Heart right ventricle (tissue), 16 donors: ENCODE data around the gene PLCG1. TPM values are rescaled to one million over a fixed set of nuclear protein-coding genes. Genes with fewer than 3 reads are reported as not detected.

Experiments used
- ATAC-seq, 8 donors: fragments of 200-7000 bp; cut with Tn5 transposase; one replicate each; pipeline ENCODE4 v1.9.1; 2020; ENCODE audit warnings: mild to moderate bottlenecking in 8 of 8, moderate library complexity in 8 of 8, moderate number of reproducible peaks in 1 of 8
- DNase-seq, 2 donors: peaks; one replicate each; pipeline ENCODE4 v3.0.0-alpha.2; 2020
- H3K27ac ChIP-seq, 10 donors: fragments of 200-600 bp; sonication (generic) in 2 of 10; one replicate each; pipeline versions ENCODE4 v1.5.0 to v1.8.0; 2020 to 2022; ENCODE audit warnings: mild to moderate bottlenecking in 3 of 10
- H3K27me3 ChIP-seq, 7 donors: fragments of 200-600 bp; one replicate each; pipeline ENCODE4 v1.8.0; 2021 to 2022; ENCODE audit warnings: mild to moderate bottlenecking in 2 of 7
- H3K36me3 ChIP-seq, 9 donors: fragments of 200-600 bp; sonication (generic) in 1 of 9; one replicate each; pipeline versions ENCODE4 v1.5.0 to v1.8.0; 2020 to 2022; ENCODE audit warnings: mild to moderate bottlenecking in 2 of 9
- H3K4me1 ChIP-seq, 9 donors: fragments of 200-600 bp; sonication (generic) in 1 of 9; one replicate each; pipeline versions ENCODE4 v1.5.0 to v1.8.0; 2020 to 2022; ENCODE audit warnings: mild to moderate bottlenecking in 4 of 9
- H3K4me3 ChIP-seq, 10 donors: fragments of 200-600 bp; sonication (generic) in 2 of 10; one replicate each; pipeline versions ENCODE4 v1.5.0 to v1.8.0; 2020 to 2022; ENCODE audit warnings: mild to moderate bottlenecking in 7 of 10, moderate library complexity in 2 of 10
- H3K9me3 ChIP-seq, 11 donors: fragments of 200-600 bp in 10 of 11; sonication (generic) in 2 of 11; one replicate each; pipeline versions ENCODE4 v1.5.0 to v1.8.0; 2013 to 2022; ENCODE audit warnings: mild to moderate bottlenecking in 2 of 11, control low read depth in 1 of 11, moderate library complexity in 1 of 11
- WGBS, 2 donors: extraction: QIAGEN DNeasy Blood & Tissue Kit; methylation state at CpG; one replicate each; pipeline ENCODE4 v1.1.7; 2013; ENCODE audit warnings: inconsistent platforms in 1 of 2; 5-methylcytosine and 5-hydroxymethylcytosine counted together
- intact Hi-C, 10 donors: fragments of 100-400 bp; cut with DNase I; formaldehyde crosslinking; loops; one replicate each; pipeline versions ENCODE4 v1.11.1 to v1.14.2; 2022
- polyA plus RNA-seq, 2 donors: library from polyadenylated mRNA; stranded (reverse); fragments of 200-250 nt; gene quantifications; one replicate each; pipeline ENCODE4 v1.2.3, GENCODE V29; 2013
- total RNA-seq, 10 donors: library from RNA; stranded (reverse); fragmentation: NEBNext Ultra II Directional in 3 of 10; extraction: Animal tissue kit (Norgen Biotek cat#: 25700) in 3 of 10; gene quantifications; one replicate each; pipeline versions ENCODE4 v1.2.1 to v1.2.4, GENCODE V29; 2021 to 2023
- TF ChIP-seq, protein P1 (sequence below), 9 donors: fragments of 200-600 bp; sonication (generic) in 2 of 9; IDR thresholded peaks; one replicate each; pipeline versions ENCODE4 v1.5.0 to v1.8.0; 2021 to 2022; ENCODE audit warnings: antibody characterized with exemption in 9 of 9, mild to moderate bottlenecking in 5 of 9, moderate library complexity in 1 of 9
- donor health status: Arrhythmogenic right ventricular cardiomyopathy.
- donor health status: ischemic (EF 13 %, LVEDD 7.1; RV severe dilation, severe dysfunction).
- donor health status: healthy with polysubstance abuse.
- donor health status: DM: no; HTN: yes; CAD: no.
- donor health status: DM: no; HTN: no; CAD: no.
- donor health status: ischemic (EF 25% LVEDD 6.9; RV normal size, moderate dysfunction).
- donor health status: ischemic (EF 25% LVEDD 5.7; RV mildly dilated, moderate dysfunction).
- donor health status: healthy.
- donor health status: DM: yes; HTN: yes; CAD: no.
- donor health status: Ischemic cardiomyopathy.
- donor health status: ischemic (EF 35%, LVEDD 5.7; RV mildly dilated, moderate dysfunction).
- donor health status: nonischemic (EF 11% LVEDD 7.7; RV severe dilation, severe dysfunction).
- donor health status: DM: yes; HTN: yes; CAD: no.
- donor health status: PGD.
- donor health status: ischemic (EF 29% LVEDD 5.4; RV normal size, mild dysfunction).
- donor health status: nonischemic (EF 23%, LVEDD 6.1; RV moderate dilation, normal function).

Gene PLCG1
- total and polyA plus RNA-seq, 12 donors: 36.6 to 81.7 (median 47.9) TPM

DNA sequence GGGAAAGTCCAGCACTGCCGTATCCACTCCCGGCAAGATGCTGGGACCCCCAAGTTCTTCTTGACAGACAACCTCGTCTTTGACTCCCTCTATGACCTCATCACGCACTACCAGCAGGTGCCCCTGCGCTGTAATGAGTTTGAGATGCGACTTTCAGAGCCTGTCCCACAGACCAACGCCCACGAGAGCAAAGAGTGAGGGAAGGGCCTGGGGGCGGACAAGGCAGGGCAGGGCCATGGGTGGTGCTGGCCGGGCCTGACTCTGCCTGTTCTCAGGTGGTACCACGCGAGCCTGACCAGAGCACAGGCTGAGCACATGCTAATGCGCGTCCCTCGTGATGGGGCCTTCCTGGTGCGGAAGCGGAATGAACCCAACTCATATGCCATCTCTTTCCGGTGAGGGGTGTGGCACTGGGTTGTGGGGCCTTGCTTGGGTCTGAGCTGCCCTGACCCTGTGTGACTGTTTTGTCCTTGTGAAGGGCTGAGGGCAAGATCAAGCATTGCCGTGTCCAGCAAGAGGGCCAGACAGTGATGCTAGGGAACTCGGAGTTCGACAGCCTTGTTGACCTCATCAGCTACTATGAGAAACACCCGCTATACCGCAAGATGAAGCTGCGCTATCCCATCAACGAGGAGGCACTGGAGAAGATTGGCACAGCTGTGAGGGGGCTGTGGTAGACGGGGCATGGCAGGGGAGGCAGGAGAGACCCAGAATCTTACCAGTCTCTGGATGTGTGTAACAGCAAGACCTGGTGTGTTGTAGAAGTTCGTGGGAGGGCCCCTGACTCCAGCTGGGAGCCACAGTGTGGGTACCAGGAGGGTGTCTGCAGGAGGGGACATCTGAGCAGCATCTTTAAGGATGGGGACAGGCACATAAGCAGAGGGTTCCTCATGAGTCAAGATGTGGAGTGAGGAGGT is 29.1 kb downstream of the PLCG1 start:
- DNase-seq: no peak
- intact Hi-C loops: loop anchor here in 1 of 10 donors (5.0 kb wide), 1 partner anchor 199 kb away; no protein-coding TSS in a partner anchor
- no peak overlapping the region for H3K27ac ChIP-seq
- TF ChIP-seq, protein P1, sequence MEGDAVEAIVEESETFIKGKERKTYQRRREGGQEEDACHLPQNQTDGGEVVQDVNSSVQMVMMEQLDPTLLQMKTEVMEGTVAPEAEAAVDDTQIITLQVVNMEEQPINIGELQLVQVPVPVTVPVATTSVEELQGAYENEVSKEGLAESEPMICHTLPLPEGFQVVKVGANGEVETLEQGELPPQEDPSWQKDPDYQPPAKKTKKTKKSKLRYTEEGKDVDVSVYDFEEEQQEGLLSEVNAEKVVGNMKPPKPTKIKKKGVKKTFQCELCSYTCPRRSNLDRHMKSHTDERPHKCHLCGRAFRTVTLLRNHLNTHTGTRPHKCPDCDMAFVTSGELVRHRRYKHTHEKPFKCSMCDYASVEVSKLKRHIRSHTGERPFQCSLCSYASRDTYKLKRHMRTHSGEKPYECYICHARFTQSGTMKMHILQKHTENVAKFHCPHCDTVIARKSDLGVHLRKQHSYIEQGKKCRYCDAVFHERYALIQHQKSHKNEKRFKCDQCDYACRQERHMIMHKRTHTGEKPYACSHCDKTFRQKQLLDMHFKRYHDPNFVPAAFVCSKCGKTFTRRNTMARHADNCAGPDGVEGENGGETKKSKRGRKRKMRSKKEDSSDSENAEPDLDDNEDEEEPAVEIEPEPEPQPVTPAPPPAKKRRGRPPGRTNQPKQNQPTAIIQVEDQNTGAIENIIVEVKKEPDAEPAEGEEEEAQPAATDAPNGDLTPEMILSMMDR (IDR thresholded peaks at IDR 0.05): no peak
- WGBS, 2 donors: 91 to 92% methylated on average over 27 of the region's 27 CpGs
- H3K36me3 ChIP-seq: peaks cover 9 to 99% (median 83%) of the 10 kb centered on the region in 9 donors
- H3K4me1 ChIP-seq: peaks cover 0 to 14% (median 8%) of the 10 kb centered on the region in 9 donors
- ATAC-seq: no peak
- no peaks in the 10 kb centered on the region for H3K27me3 ChIP-seq
- no peak overlapping the region for H3K4me3 ChIP-seq
- no peaks in the 10 kb centered on the region for H3K9me3 ChIP-seq

DNA sequence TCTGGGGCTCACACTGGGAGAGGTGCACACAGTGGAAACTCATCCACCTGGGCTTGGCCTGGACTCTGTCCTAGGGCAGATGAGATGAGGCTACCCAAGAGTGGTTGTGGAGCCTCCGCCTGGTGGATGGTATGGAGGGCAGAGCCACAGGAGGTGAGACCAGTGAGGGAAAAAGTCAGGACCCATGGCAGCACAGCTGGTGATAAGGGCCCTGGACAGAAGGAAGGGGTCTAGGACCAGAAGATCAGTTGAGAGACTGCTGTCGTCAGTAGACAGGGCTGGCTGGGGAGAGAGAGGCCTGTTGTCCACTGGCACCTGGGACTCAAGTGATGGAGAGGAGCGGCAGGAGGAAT is 29.8 kb downstream of the PLCG1 start:
- no peak overlapping the region for H3K27ac ChIP-seq
- H3K36me3 ChIP-seq: peaks cover 9 to 100% (median 88%) of the 10 kb centered on the region in 9 donors
- no peak overlapping the region for H3K4me3 ChIP-seq
- DNase-seq (no peak), ATAC-seq (no peak)
- no peaks in the 10 kb centered on the region for H3K27me3 ChIP-seq
- TF ChIP-seq, protein P1 (IDR thresholded peaks at IDR 0.05): no peak
- peaks cover 2 to 14% (median 8%) of the 10 kb centered on the region in 9 donors for H3K4me1 ChIP-seq
- WGBS, 2 donors: 97% methylated on average over 3 of the region's 3 CpGs
- intact Hi-C loops: loop anchor here in 1 of 10 donors (5.0 kb wide), 1 partner anchor 200 kb away; no protein-coding TSS in a partner anchor
- no peaks in the 10 kb centered on the region for H3K9me3 ChIP-seq

DNA sequence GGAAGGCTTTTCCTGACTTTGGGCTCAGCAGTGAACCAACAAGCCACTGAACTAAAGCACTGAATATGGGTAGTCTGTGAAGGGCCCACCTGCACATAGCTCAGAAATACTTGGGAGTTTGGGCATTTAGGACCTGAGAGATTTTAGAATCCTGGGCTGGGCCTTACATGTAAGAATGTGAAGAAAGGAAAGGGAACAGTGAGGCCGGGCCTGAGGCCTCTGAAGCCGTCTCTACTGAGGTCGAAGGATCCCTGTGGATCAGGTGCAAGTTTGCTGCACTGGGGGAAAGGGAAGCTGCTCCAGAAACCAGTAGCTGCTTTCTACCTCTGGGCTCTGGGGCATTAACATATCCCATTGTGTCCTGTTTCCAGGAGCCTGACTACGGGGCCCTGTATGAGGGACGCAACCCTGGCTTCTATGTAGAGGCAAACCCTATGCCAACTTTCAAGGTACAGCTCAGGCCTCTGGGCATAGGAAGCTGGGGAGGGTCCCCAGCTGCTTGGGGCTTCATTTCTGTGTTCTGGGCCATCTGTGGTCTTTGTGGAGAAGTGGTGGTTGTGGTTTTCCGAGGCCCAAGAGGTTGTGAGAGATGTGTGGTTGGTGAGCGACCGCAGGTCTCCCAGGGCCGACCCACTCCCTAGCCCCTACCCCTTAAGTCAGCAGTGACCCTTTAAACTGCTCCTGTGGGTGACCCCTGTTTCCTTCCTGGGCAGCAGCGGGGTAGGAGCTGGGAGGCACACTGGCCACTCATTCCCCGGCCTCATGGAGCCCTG is 30.3 kb downstream of the PLCG1 start:
- intact Hi-C loops: loop anchor here in 1 of 10 donors (5.0 kb wide), 1 partner anchor 200 kb away; no protein-coding TSS in a partner anchor
- Histone ChIP-seq H3K4me3 (no peak overlapping the region), H3K4me1 (peaks cover 5 to 17% (median 11%) of the 10 kb centered on the region in 9 donors), H3K27me3 (no peaks in the 10 kb centered on the region), H3K36me3 (peaks cover 9 to 99% (median 85%) of the 10 kb centered on the region in 9 donors), H3K9me3 (no peaks in the 10 kb centered on the region), H3K27ac (no peak overlapping the region)
- DNase-seq (no peak), ATAC-seq (no peak)
- 89 to 91% methylated on average over 11 of the region's 11 CpGs for WGBS, 2 donors
- TF ChIP-seq, protein P1 (IDR thresholded peaks at IDR 0.05): no peak
